A673 (cell line): ENCODE measurements around the gene MPPED2.

Experiments used
- CTCF ChIP-seq: fragments of 300-800, 200-600 bp; sonication (generic); conservative IDR thresholded peaks from 2 replicates; pipeline ENCODE4 v1.5.1; 2017; ENCODE audit warnings: low read depth, mild to moderate bottlenecking, antibody characterized with exemption, low read length, moderate library complexity, mixed read lengths
- EZH2 ChIP-seq: fragments of 200-600 bp; sonication (generic); IDR thresholded peaks from 2 replicates; pipeline ENCODE4 v1.6.1; 2017; ENCODE audit warnings: borderline replicate concordance, low read depth, mild to moderate bottlenecking, mixed read lengths, antibody characterized with exemption, low read length; ENCODE audit not compliant: poor library complexity, severe bottlenecking

GRCh38 chr11:30485756-30486155 lies 100.4 kb downstream of the MPPED2 start:
- TF ChIP-seq CTCF = no peak
- no peak for TF ChIP-seq EZH2
